GM19438 (cell line): ENCODE measurements around the gene PRKAA1.
A peak's percentile ranks its signal among the peaks of the same experiment; 100 is the strongest.

Source experiments
- ATAC-seq: cut with Tn5 transposase; IDR thresholded peaks from one replicate; pipeline ENCODE4 v1.9.1; 2021; ENCODE audit warnings: low read depth; ENCODE audit not compliant: unreplicated experiment

Gene PRKAA1

GRCh38 chr5:40798012-40798800, at the start of gene PRKAA1:
TSS of gene PRKAA1 (minus strand) at chr5:40798374. CDS start at chr5:40798189, 185 bp downstream.
- ATAC-seq, result peak; percentile 87

GRCh38 chr5:40847525-40847924, 49.4 kb upstream of the PRKAA1 start:
- no peak for ATAC-seq

DNA sequence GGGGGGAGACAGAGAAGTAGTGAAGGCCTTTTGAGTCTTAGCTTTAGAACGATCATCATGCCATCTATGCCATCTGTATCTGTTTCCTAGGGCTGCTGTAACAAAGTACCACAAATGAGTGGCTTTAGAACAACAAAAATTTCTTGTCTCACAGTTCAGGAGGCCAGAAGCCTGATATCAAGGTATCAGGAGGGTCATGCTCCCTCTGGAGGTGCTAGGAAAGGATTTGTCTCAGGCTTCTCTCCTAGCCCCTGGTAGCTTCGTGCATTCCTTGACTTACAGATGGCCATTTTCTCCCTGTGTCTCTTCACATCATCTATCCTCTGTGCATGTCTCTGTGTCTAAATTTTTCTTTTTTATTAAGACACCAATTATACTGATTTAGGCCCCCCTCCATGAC, 48.2 kb upstream of the PRKAA1 start:
- ATAC-seq, result no peak

GRCh38 chr5:40844565-40844964, 46.4 kb upstream of the PRKAA1 start:
- ATAC-seq, result no peak

DNA sequence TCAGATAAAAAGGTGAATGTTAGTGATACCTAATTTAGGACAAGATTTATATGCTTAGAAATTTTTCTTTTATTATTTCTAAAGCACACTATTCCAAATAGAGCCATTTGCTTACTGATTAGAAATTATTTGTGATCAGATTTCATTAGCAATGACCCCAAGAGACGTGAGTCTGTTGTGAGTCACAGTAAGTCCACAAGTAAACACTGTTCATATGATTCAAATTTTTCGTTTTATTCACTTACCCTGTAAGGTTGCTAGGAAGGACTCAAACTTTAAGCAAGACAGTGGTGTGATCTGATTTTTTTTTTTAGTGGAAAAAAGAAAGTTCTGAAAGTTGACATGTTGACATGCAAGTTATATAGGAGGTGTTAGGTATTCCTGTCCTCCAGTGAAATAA, 44.2 kb upstream of the PRKAA1 start:
- ATAC-seq, result no peak

DNA sequence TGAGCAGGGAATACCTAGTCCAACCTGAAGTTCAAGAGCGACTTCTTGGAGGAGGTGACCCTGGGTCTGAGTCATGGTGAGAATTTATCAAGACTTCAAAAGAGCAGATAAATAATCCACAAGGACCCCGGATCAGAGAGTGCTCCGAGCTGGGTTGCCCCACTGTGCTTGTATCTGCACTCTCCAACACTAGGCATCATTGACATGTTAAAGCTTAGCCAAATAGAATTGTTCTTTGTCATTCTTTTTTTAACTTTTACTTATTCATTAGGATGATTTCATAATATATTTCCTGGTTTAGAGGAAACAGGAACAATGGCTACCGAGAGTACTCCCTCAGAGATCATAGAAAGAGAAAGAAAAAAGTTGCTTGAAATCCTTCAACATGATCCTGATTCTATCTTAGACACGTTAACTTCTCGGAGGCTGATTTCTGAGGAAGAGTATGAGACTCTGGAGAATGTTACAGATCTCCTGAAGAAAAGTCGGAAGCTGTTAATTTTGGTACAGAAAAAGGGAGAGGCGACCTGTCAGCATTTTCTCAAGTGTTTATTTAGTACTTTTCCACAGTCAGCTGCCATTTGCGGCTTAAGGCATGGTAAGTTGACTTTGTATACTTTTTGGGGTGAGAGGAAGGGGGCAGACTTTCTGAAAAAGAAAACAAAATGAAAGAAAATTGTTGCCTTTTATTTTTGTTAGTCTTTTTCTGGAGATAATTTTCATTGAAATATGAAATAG, 43.1 kb upstream of the PRKAA1 start, which contains the start of gene CARD6:
Gene CARD6 (plus strand): TSS at position 300 of the 738 bp plus-strand sequence. CDS start 16 bp downstream, at position 316.
- no peak for ATAC-seq

DNA sequence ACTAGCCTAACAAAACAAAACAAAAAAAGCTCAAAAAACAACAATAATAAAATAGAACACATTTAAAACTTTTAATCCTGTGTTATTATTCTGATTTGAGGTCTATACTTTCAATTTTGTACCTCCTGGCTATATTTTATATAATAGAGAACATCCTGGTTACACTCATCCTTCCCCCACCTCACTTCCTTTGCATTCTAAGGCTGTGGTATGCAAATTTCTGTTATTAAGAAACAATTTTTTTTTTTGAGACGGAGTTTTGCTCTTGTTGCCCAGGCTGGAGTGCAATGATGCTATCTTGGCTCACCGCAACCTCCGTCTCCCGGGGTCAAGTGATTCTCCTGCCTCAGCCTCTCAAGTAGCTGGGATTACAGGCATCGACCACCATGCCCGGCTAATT, 39.9 kb upstream of the PRKAA1 start:
- no peak for ATAC-seq

DNA sequence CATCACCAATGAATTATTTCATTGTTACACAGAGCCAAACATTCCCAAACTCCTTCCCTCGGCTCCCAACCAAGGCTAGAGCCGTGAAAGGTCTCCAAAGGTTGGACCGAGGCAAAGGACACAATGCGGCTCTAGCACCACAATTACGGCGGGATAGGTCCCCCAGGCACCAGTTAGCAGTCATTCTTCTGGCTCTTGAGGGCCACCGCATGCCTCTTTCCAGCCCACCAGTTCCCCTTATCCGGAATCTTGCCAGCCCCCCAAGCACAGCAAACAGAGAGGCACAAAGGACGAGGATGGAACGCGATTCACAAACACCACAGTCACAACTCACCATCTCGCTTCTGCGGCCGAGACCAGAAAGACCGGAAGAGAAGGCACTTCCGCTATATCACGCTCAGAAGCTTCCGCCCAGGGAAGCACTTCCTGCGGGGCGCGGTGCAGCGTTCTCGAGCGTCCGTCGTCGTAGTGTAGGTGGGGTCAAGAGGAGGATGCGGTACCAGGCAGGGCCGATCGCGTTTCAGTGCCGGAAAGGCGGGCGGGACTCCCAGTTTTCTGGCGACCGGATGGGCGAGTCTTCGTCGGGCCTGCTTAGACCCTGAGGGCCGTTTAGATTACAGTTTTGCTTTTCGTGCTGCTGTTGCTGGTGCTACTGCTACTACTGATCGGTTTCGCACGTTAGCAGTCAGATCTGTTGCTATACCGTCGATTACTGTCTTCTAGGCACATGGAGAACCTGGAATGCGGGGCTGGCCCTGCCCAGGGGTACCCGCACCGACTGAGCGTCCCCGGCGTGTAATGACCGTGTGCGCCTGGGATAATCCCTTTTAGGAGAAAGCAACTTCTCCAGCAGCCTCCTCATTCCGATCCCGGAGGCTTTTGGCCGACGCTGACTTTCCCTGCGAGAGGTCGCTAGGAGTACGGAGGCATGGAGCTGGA, 36.9 kb upstream of the PRKAA1 start, which contains the start of gene RPL37:
Gene RPL37 (minus strand): TSS at position 374 of the 939 bp plus-strand sequence. CDS start 37 bp downstream, at position 337.
- ATAC-seq, result peak; percentile 97

DNA sequence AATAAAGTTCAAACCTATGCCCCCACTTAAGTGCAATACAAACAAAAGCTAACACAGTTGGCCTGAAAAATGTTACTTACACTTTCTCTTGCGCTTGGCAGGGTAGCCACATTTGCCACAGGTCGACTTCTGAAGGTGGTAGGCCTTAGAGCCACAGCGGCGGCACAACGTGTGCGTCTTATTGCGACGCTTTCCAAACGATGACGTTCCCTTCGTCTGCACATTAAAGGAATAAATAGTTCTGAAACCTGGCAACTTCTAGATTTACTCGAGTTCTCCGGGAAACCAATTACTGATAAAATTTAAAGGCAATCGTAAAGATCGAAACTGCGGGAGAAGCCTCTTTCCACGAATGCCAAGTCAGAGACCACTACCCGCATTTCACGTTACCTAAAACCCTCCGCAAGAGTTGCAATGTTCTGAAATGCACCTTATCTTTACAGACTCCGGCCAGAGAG, 36.2 kb upstream of the PRKAA1 start:
- ATAC-seq, result peak; percentile 2

GRCh38 chr5:40833712-40834229, 35.6 kb upstream of the PRKAA1 start:
- ATAC-seq, result no peak

DNA sequence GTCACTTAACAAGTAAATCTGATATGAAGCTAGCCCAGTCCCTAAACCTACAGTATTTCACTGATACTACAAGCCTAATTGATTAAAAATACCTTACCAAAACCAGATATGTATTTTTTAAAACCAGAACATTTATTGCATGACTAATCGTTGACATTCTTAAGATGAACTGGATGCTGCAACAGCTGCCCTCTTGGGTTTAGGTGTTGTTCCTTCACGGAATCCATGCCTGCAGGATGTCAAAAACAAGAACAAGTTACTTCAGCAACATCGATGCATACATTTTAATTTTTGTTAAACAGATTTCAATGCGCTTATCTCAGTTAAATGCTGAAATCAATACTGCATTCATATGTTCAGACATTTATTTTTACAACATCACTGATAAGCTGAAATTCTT, 34.2 kb upstream of the PRKAA1 start:
- no peak for ATAC-seq

DNA sequence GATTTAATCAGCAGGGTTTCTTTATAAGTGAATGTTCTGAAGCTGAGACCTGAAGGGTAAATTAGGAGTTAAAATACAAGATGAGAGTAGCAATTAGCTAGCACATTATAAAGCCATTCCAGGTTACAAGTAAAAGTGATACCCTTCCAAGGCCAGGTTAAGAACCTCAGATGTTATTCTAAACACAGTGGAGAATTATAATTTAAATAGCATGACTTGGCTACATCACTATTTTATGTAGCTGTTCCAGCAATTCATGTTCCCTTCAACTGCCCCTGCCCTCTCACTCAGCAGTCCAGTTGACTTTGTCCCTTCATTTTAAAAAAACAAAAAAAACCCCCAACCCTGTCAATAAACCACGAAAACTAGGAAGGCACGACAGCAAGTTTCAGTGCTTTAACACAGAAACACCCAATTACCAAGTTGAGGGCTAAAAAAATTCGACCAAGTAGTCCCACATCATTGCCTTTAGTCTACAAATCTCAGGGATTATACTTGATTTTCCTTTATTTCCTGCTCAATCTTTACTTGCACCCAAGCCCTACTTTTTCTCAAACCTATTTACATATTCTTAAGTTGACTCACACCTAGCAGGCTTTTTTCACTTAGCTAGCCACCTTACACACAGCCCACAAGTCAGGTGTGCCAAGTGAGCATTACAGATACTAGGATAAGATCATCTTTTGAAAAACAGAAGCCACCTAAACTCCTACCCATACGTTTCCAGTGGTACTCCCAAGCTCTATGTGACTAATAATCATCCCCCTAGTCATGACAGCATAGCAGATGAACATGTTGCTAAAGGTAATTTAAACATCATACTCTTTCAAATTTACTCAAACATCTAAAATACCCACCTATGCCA, 33.4 kb upstream of the PRKAA1 start:
- no peak for ATAC-seq

DNA sequence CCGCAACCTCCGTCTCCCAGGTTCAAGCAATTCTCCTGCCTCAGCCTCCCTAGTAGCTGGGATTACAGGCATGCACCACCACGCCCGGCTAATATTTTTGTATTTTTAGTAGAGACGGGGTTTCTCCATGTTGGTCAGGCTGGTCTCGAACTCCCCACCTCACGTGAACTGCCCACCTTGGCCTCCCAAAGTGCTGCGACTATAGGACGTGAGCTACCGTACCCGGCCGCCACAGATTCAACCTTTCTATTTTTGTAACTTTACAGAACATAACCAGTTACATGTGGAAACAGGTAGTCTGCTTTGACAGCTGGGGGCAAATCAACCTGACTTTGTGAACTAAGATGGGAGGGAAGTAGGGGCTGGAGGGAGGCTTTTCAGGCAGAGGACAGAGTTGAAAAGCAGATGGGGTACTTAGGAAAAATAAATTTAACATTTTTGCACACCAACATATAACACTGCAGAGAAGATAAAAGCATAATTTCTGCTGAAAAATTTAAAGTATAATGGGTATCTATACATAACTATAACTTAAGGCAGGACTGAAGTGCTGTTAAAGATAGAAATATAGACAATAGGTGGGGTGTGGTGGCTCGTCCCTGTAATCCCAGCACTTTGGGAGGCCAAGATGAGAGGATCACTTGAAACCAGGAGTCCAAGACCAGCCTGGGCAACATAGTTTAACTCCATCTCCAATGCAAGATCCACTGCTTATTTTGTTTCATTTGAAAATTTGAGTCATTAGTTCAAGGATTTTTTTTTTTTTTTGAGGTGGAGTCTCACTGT, 31.8 kb upstream of the PRKAA1 start:
- no peak for ATAC-seq

GRCh38 chr5:40828690-40829661, 30.8 kb upstream of the PRKAA1 start:
- ATAC-seq, result no peak

DNA sequence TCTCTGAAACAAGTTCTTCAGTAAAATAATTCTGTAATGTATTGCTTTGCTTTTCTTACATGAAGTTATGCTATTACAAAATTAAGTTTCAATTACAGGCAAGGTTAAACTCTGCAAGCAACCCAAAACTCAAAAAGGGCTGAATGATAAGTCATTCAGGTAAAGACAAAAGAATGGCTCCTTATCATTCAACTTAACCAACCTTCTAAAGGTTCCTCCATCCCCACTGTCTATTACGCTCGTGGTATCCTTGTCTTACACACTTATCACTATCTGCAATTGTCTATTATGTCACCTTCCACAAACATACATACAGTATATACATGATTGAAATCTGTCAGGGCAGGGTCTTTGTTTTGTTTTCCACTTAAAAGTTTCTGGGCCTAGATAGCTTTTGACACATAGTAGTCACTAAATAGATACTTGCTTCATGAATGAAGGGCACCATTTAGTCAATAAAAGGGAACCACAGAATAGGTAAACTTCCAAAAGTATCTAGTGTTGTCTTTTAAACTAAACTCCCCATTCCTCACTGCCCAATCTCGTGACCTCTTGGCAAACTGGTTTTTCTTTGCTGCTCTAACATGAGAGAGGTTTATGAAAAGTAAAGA, 30.0 kb upstream of the PRKAA1 start:
- ATAC-seq, result no peak

GRCh38 chr5:40827188-40827977, 29.2 kb upstream of the PRKAA1 start:
- no peak for ATAC-seq
